LNCAP (cell line): ENCODE results near the gene DHDH.

Source experiments
- CTCF ChIP-seq: fragments of 450-650 bp; IDR thresholded peaks from 2 replicates; pipeline ENCODE4 v1.5.1; 2017; ENCODE audit warnings: mild to moderate bottlenecking

The DHDH gene

GRCh38 chr19:48965806-48966540, 32.5 kb downstream of the DHDH start:
- no peak for TF ChIP-seq CTCF

- no peak for TF ChIP-seq CTCF
These were observed 33.2 kb downstream of the DHDH start for GRCh38 chr19:48966541-48967345.

GRCh38 chr19:48967346-48968178, 34.1 kb downstream of the DHDH start:
- no peak for TF ChIP-seq CTCF

GRCh38 chr19:48968179-48968661, 34.7 kb downstream of the DHDH start:
- no peak for TF ChIP-seq CTCF

GRCh38 chr19:48968813-48969218, 35.3 kb downstream of the DHDH start:
- no peak for TF ChIP-seq CTCF

GRCh38 chr19:48969276-48970138, 36.0 kb downstream of the DHDH start:
- TF ChIP-seq CTCF: no peak
